ENCODE results near the gene HAS3. TPM values are rescaled to one million over a fixed set of nuclear protein-coding genes. Genes with fewer than 3 reads are reported as not detected.
"Not testable (repeated sequence)": the region's sequence is repeated elsewhere in the genome, so short reads cannot be mapped to it uniquely, and the experiment has no call there.

The HAS3 gene
- total RNA-seq, 1 experiment from 2014 or later, result 8.3 TPM

GRCh38 chr16:69123910-69124309, 18.5 kb downstream of the HAS3 start:
- H3K9me3 Mint-ChIP-seq (ENCODE audit: unreplicated experiment), result no peaks in the 10 kb centered on the region
- Histone ChIP-seq H3K27me3 (replicated peaks; ENCODE audit: control insufficient read depth, insufficient read depth, low read length) (no peaks in the 10 kb centered on the region), H3K4me3 (ENCODE audit: low read depth, low read length) (no peak overlapping the region), H3K4me1 (no peaks in the 10 kb centered on the region), H3K36me3 (ENCODE audit: control insufficient read depth, insufficient read depth, low read length) (peaks cover 13% of the 10 kb centered on the region), H3K9me3 (no peaks in the 10 kb centered on the region)
- intact Hi-C loops (cut with micrococcal nuclease; ENCODE audit: unreplicated experiment), result loop anchor here (1.0 to 2.0 kb wide), 4 partner anchors 129 to 595 kb away; no protein-coding TSS in a partner anchor
- H3K4me3 Mint-ChIP-seq (ENCODE audit: unreplicated experiment), result no peak overlapping the region
- no peaks in the 10 kb centered on the region for H3K27me3 Mint-ChIP-seq (ENCODE audit: insufficient read depth, unreplicated experiment)
- peak; percentile 69 to 79 for DNase-seq
- POLR2A ChIA-PET, result no interaction called here
- no peaks in the 10 kb centered on the region for H3K4me1 Mint-ChIP-seq (ENCODE audit: low read depth, unreplicated experiment)
- no TSS peak for BruUV-seq (replicated peaks)
- H3K36me3 Mint-ChIP-seq (ENCODE audit: insufficient read depth, unreplicated experiment), result peaks cover 39% of the 10 kb centered on the region
- CTCF ChIA-PET, result interaction anchor here (0.7 to 2.7 kb wide), 10 partner anchors 9 to 286 kb away, joined by 3 to 25 read pairs (median 4); partner anchors contain the start of genes CHTF8, HAS3, TANGO6 and UTP4
- H3K27ac Mint-ChIP-seq (ENCODE audit: unreplicated experiment), result no peak overlapping the region
- peak; percentile 67 to 83 for TF ChIP-seq CTCF (IDR thresholded peaks at IDR 0.05; ENCODE audit: insufficient read depth in 1 of 2, low read depth in 1 of 2, low read length in 1 of 2, severe bottlenecking in 1 of 2, unreplicated experiment in 1 of 2)

GRCh38 chr16:69124406-69124805, 19.0 kb downstream of the HAS3 start:
- intact Hi-C loops (cut with micrococcal nuclease; ENCODE audit: unreplicated experiment), result loop anchor here (1.0 to 2.0 kb wide), 4 partner anchors 129 to 596 kb away; no protein-coding TSS in a partner anchor
- H3K4me1 Mint-ChIP-seq (ENCODE audit: low read depth, unreplicated experiment); H3K27me3 ChIP-seq (replicated peaks; ENCODE audit: control insufficient read depth, insufficient read depth, low read length); H3K4me3 ChIP-seq (ENCODE audit: low read depth, low read length); H3K27ac Mint-ChIP-seq (ENCODE audit: unreplicated experiment); H3K4me1 ChIP-seq; H3K27me3 Mint-ChIP-seq (ENCODE audit: insufficient read depth, unreplicated experiment); H3K4me3 Mint-ChIP-seq (ENCODE audit: unreplicated experiment); H3K9me3 Mint-ChIP-seq (ENCODE audit: unreplicated experiment); BruUV-seq (replicated peaks); POLR2A ChIA-PET; H3K36me3 ChIP-seq (ENCODE audit: control insufficient read depth, insufficient read depth, low read length); H3K9me3 ChIP-seq: not testable (repeated sequence)
- peak in 1 of 2 experiments; percentile 30 for DNase-seq
- peaks cover 39% of the 10 kb centered on the region for H3K36me3 Mint-ChIP-seq (ENCODE audit: insufficient read depth, unreplicated experiment)
- CTCF ChIA-PET, result interaction anchor here (0.6 to 2.7 kb wide), 9 partner anchors 8 to 286 kb away, joined by 3 to 25 read pairs (median 4); partner anchors contain the start of genes CHTF8 and UTP4

- H3K4me3 Mint-ChIP-seq (ENCODE audit: unreplicated experiment); H3K9me3 Mint-ChIP-seq (ENCODE audit: unreplicated experiment); H3K4me3 ChIP-seq (ENCODE audit: low read depth, low read length); H3K9me3 ChIP-seq; H3K27me3 ChIP-seq (replicated peaks; ENCODE audit: control insufficient read depth, insufficient read depth, low read length); BruUV-seq (replicated peaks); H3K36me3 ChIP-seq (ENCODE audit: control insufficient read depth, insufficient read depth, low read length); H3K27me3 Mint-ChIP-seq (ENCODE audit: insufficient read depth, unreplicated experiment); H3K27ac Mint-ChIP-seq (ENCODE audit: unreplicated experiment); POLR2A ChIA-PET; H3K4me1 Mint-ChIP-seq (ENCODE audit: low read depth, unreplicated experiment); H3K4me1 ChIP-seq: not testable (repeated sequence)
- DNase-seq, result peak in 1 of 2 experiments; percentile 14
- CTCF ChIA-PET, result interaction anchor here (0.6 to 2.4 kb wide), 7 partner anchors 11 to 278 kb away, joined by 3 to 15 read pairs (median 4); no protein-coding TSS in a partner anchor
- peaks cover 36% of the 10 kb centered on the region for H3K36me3 Mint-ChIP-seq (ENCODE audit: insufficient read depth, unreplicated experiment)
- intact Hi-C loops (cut with micrococcal nuclease; ENCODE audit: unreplicated experiment), result loop anchor here (1.0 to 2.0 kb wide), 4 partner anchors 130 to 596 kb away; no protein-coding TSS in a partner anchor
These were observed 19.5 kb downstream of the HAS3 start for GRCh38 chr16:69124961-69125360.

GRCh38 chr16:69126221-69126620, 20.8 kb downstream of the HAS3 start:
- Mint-ChIP-seq H3K36me3 (ENCODE audit: insufficient read depth, unreplicated experiment) (peaks cover 31% of the 10 kb centered on the region), H3K4me3 (ENCODE audit: unreplicated experiment) (no peak overlapping the region), H3K27ac (ENCODE audit: unreplicated experiment) (no peak overlapping the region), H3K9me3 (ENCODE audit: unreplicated experiment) (no peaks in the 10 kb centered on the region), H3K27me3 (ENCODE audit: insufficient read depth, unreplicated experiment) (no peaks in the 10 kb centered on the region), H3K4me1 (ENCODE audit: low read depth, unreplicated experiment) (no peaks in the 10 kb centered on the region)
- Histone ChIP-seq H3K4me1 (peaks cover 7% of the 10 kb centered on the region; the same call in 1 of the 2 replicates), H3K36me3 (ENCODE audit: control insufficient read depth, insufficient read depth, low read length) (no peaks in the 10 kb centered on the region; the same call in 1 of the 2 replicates), H3K9me3 (no peaks in the 10 kb centered on the region), H3K4me3 (ENCODE audit: low read depth, low read length) (no peak overlapping the region), H3K27me3 (replicated peaks; ENCODE audit: control insufficient read depth, insufficient read depth, low read length) (no peaks in the 10 kb centered on the region)
- DNase-seq, result peak in 1 of 2 experiments; percentile 5
- intact Hi-C loops (cut with micrococcal nuclease; ENCODE audit: unreplicated experiment), result no loop called here
- CTCF ChIA-PET, result interaction anchor here (0.8 kb wide), 1 partner anchor 279 kb away, joined by 3 read pairs; no protein-coding TSS in a partner anchor
- no peak for TF ChIP-seq CTCF (IDR thresholded peaks at IDR 0.05; ENCODE audit: insufficient read depth in 1 of 2, low read depth in 1 of 2, low read length in 1 of 2, severe bottlenecking in 1 of 2, unreplicated experiment in 1 of 2)
- no TSS peak for BruUV-seq (replicated peaks)
- POLR2A ChIA-PET, result no interaction called here

- peak overlapping the region; percentile 20 for H3K27ac Mint-ChIP-seq (ENCODE audit: unreplicated experiment)
- intact Hi-C loops (cut with micrococcal nuclease; ENCODE audit: unreplicated experiment); H3K4me1 Mint-ChIP-seq (ENCODE audit: low read depth, unreplicated experiment); H3K36me3 ChIP-seq (ENCODE audit: control insufficient read depth, insufficient read depth, low read length); H3K4me1 ChIP-seq; H3K4me3 ChIP-seq (ENCODE audit: low read depth, low read length); H3K27me3 Mint-ChIP-seq (ENCODE audit: insufficient read depth, unreplicated experiment); H3K9me3 ChIP-seq; BruUV-seq (replicated peaks); H3K9me3 Mint-ChIP-seq (ENCODE audit: unreplicated experiment); H3K4me3 Mint-ChIP-seq (ENCODE audit: unreplicated experiment); H3K27me3 ChIP-seq (replicated peaks; ENCODE audit: control insufficient read depth, insufficient read depth, low read length): not testable (repeated sequence)
- ChIA-PET CTCF (interaction anchor here (0.6 to 0.8 kb wide), 2 partner anchors 36 to 279 kb away, joined by 3 to 4 read pairs; no protein-coding TSS in a partner anchor), POLR2A (interaction anchor here (0.6 kb wide), 1 partner anchor 749 kb away, joined by 7 read pairs; no protein-coding TSS in a partner anchor)
- peak in 1 of 2 experiments; percentile 9 for DNase-seq
- peaks cover 32% of the 10 kb centered on the region for H3K36me3 Mint-ChIP-seq (ENCODE audit: insufficient read depth, unreplicated experiment)
These were observed 21.3 kb downstream of the HAS3 start for GRCh38 chr16:69126801-69127200.

All from Caco-2 (cell line).